Activated T-helper 1 cell treated with anti-CD3 and anti-CD28 coated beads, Interleukin-12 subunit alpha, Interleukin-12 subunit beta, Interleukin-2, Interleukin-4 antibody, amounts not matched to agents 30 ng/mL and 10 ng/mL and 1 ng/mL, durations not matched to agents 14 hours and 24 hours and 36 hours (primary cell): ENCODE measurements around the gene IKZF1. TPM values are rescaled to one million over a fixed set of nuclear protein-coding genes. Genes with fewer than 3 reads are reported as not detected.
A peak's percentile ranks its signal among the peaks of the same experiment; 100 is the strongest.

ENCODE experiments used
- DNase-seq: peaks from one replicate; pipeline ENCODE4 v3.0.0; 2021; ENCODE audit warnings: low spot score
- H3K27ac Mint-ChIP-seq: one replicate; pipeline ENCODE4 v1.8.0; 2021; ENCODE audit warnings: mild to moderate bottlenecking, mixed read lengths
- H3K27me3 Mint-ChIP-seq: one replicate; pipeline ENCODE4 v1.8.0; 2022; ENCODE audit warnings: mild to moderate bottlenecking, moderate library complexity, mixed read lengths; ENCODE audit not compliant: insufficient read depth
- H3K36me3 Mint-ChIP-seq: one replicate; pipeline ENCODE4 v1.8.0; 2021; ENCODE audit warnings: low read depth, mixed read lengths
- H3K4me1 Mint-ChIP-seq: one replicate; pipeline ENCODE4 v1.8.0; 2021; ENCODE audit warnings: low read depth, mixed read lengths
- H3K4me3 Mint-ChIP-seq: one replicate; pipeline ENCODE4 v1.8.0; 2021; ENCODE audit warnings: mild to moderate bottlenecking, moderate library complexity, mixed read lengths
- H3K9me3 Mint-ChIP-seq: one replicate; pipeline ENCODE4 v1.8.0; 2021; ENCODE audit warnings: mixed read lengths
- intact Hi-C: fragments of 100-400 bp; cut with micrococcal nuclease; formaldehyde crosslinking; loops from one replicate; pipeline ENCODE4 v1.15.1; 2024
- total RNA-seq: library from RNA; stranded (reverse); gene quantifications from 2 replicates; pipeline ENCODE4 v1.2.3, GENCODE V29; 2022

IKZF1 gene
- total RNA-seq, 1 donor from 2014 or later, result 324 TPM

- DNase-seq, result peak; percentile 53
- Mint-ChIP-seq H3K27me3 (no peaks in the 10 kb centered on the region), H3K9me3 (no peaks in the 10 kb centered on the region), H3K36me3 (peaks cover 75% of the 10 kb centered on the region), H3K27ac (peak overlapping the region; percentile 93), H3K4me1 (peaks cover 100% of the 10 kb centered on the region), H3K4me3 (peak overlapping the region; percentile 82)
- intact Hi-C loops, result loop anchor here (1.0 to 5.0 kb wide), 10 partner anchors 8 to 225 kb away; partner anchors contain the start of gene ZPBP
These were observed 12.7 kb downstream of the IKZF1 start for GRCh38 chr7:50317221-50317678.

- Mint-ChIP-seq H3K9me3 (no peaks in the 10 kb centered on the region), H3K27ac (peak overlapping the region; percentile 93), H3K27me3 (no peaks in the 10 kb centered on the region), H3K36me3 (peaks cover 76% of the 10 kb centered on the region), H3K4me3 (peak overlapping the region; percentile 82), H3K4me1 (peaks cover 100% of the 10 kb centered on the region)
- no peak for DNase-seq
- intact Hi-C loops, result loop anchor here (1.0 to 5.0 kb wide), 10 partner anchors 9 to 226 kb away; partner anchors contain the start of gene ZPBP
These were observed 13.5 kb downstream of the IKZF1 start for GRCh38 chr7:50317697-50318669.

- peak overlapping the region; percentile 78 for H3K4me3 Mint-ChIP-seq
- peaks cover 96% of the 10 kb centered on the region for H3K4me1 Mint-ChIP-seq
- intact Hi-C loops, result loop anchor here (1.0 to 2.0 kb wide), 3 partner anchors 9 to 15 kb away; no protein-coding TSS in a partner anchor
- H3K27ac Mint-ChIP-seq, result peak overlapping the region; percentile 79
- H3K36me3 Mint-ChIP-seq, result peaks cover 74% of the 10 kb centered on the region
- H3K9me3 Mint-ChIP-seq, result no peaks in the 10 kb centered on the region
- H3K27me3 Mint-ChIP-seq, result no peaks in the 10 kb centered on the region
- DNase-seq, result no peak
These were observed 17.1 kb downstream of the IKZF1 start for GRCh38 chr7:50321487-50322067.

- peak overlapping the region; percentile 71 for H3K27ac Mint-ChIP-seq
- no peaks in the 10 kb centered on the region for H3K9me3 Mint-ChIP-seq
- peak overlapping the region; percentile 12 for H3K4me3 Mint-ChIP-seq
- peaks cover 94% of the 10 kb centered on the region for H3K4me1 Mint-ChIP-seq
- no peaks in the 10 kb centered on the region for H3K27me3 Mint-ChIP-seq
- intact Hi-C loops, result no loop called here
- peaks cover 77% of the 10 kb centered on the region for H3K36me3 Mint-ChIP-seq
- DNase-seq, result no peak
These were observed 19.6 kb downstream of the IKZF1 start for GRCh38 chr7:50324113-50324512.

- Mint-ChIP-seq H3K27ac (peak overlapping the region; percentile 54), H3K27me3 (no peaks in the 10 kb centered on the region)
These were observed 22.9 kb downstream of the IKZF1 start for GRCh38 chr7:50327443-50327842.

GRCh38 chr7:50329775-50330174, 25.3 kb downstream of the IKZF1 start:
- Mint-ChIP-seq H3K4me1 (peaks cover 75% of the 10 kb centered on the region), H3K27me3 (no peaks in the 10 kb centered on the region), H3K4me3 (peak overlapping the region; percentile 73), H3K27ac (peak overlapping the region; percentile 81), H3K9me3 (no peaks in the 10 kb centered on the region), H3K36me3 (peaks cover 45% of the 10 kb centered on the region)
- intact Hi-C loops, result no loop called here
- no peak for DNase-seq

More at GRCh38 chr7:50327443-50327842, 22.9 kb downstream of the IKZF1 start:
- Mint-ChIP-seq H3K4me1 (peaks cover 94% of the 10 kb centered on the region), H3K9me3 (no peaks in the 10 kb centered on the region), H3K4me3 (no peak overlapping the region), H3K36me3 (peaks cover 64% of the 10 kb centered on the region)
- no peak for DNase-seq
- intact Hi-C loops, result no loop called here

- H3K36me3 Mint-ChIP-seq, result peaks cover 43% of the 10 kb centered on the region
- H3K9me3 Mint-ChIP-seq, result no peaks in the 10 kb centered on the region
- intact Hi-C loops, result no loop called here
- H3K27me3 Mint-ChIP-seq, result no peaks in the 10 kb centered on the region
- H3K4me3 Mint-ChIP-seq, result peak overlapping the region; percentile 73
- DNase-seq, result no peak
- peaks cover 72% of the 10 kb centered on the region for H3K4me1 Mint-ChIP-seq
- peak overlapping the region; percentile 81 for H3K27ac Mint-ChIP-seq
These were observed 25.7 kb downstream of the IKZF1 start for GRCh38 chr7:50330254-50330653.

- peak overlapping the region; percentile 73 for H3K4me3 Mint-ChIP-seq
- no peak for DNase-seq
- intact Hi-C loops, result loop anchor here (1.0 kb wide), 8 partner anchors 9 to 121 kb away; no protein-coding TSS in a partner anchor
- peaks cover 43% of the 10 kb centered on the region for H3K36me3 Mint-ChIP-seq
- peak overlapping the region; percentile 81 for H3K27ac Mint-ChIP-seq
- peaks cover 70% of the 10 kb centered on the region for H3K4me1 Mint-ChIP-seq
- no peaks in the 10 kb centered on the region for H3K27me3 Mint-ChIP-seq
- no peaks in the 10 kb centered on the region for H3K9me3 Mint-ChIP-seq
These were observed 26.2 kb downstream of the IKZF1 start for GRCh38 chr7:50330696-50331095.

- Mint-ChIP-seq H3K4me3 (peak overlapping the region; percentile 73), H3K4me1 (peaks cover 60% of the 10 kb centered on the region), H3K36me3 (peaks cover 38% of the 10 kb centered on the region), H3K27me3 (no peaks in the 10 kb centered on the region), H3K27ac (peak overlapping the region; percentile 81), H3K9me3 (no peaks in the 10 kb centered on the region)
- intact Hi-C loops, result loop anchor here (1.0 to 2.0 kb wide), 12 partner anchors 9 to 122 kb away; no protein-coding TSS in a partner anchor
- DNase-seq, result no peak
These were observed 27.2 kb downstream of the IKZF1 start for GRCh38 chr7:50331564-50332208.

- H3K4me3 Mint-ChIP-seq, result peak overlapping the region; percentile 73
- H3K36me3 Mint-ChIP-seq, result peaks cover 42% of the 10 kb centered on the region
- no peaks in the 10 kb centered on the region for H3K27me3 Mint-ChIP-seq
- no peak for DNase-seq
- H3K9me3 Mint-ChIP-seq, result no peaks in the 10 kb centered on the region
- peaks cover 52% of the 10 kb centered on the region for H3K4me1 Mint-ChIP-seq
- intact Hi-C loops, result loop anchor here (1.0 to 2.0 kb wide), 4 partner anchors 8 to 65 kb away; no protein-coding TSS in a partner anchor
- peak overlapping the region; percentile 81 for H3K27ac Mint-ChIP-seq
These were observed 28.0 kb downstream of the IKZF1 start for GRCh38 chr7:50332241-50333165.

GRCh38 chr7:50333221-50333651, 28.7 kb downstream of the IKZF1 start:
- H3K36me3 Mint-ChIP-seq, result peaks cover 36% of the 10 kb centered on the region
- H3K27me3 Mint-ChIP-seq, result no peaks in the 10 kb centered on the region
- peak overlapping the region; percentile 73 for H3K4me3 Mint-ChIP-seq
- intact Hi-C loops, result loop anchor here (2.0 kb wide), 1 partner anchor 14 kb away; no protein-coding TSS in a partner anchor
- H3K9me3 Mint-ChIP-seq, result no peaks in the 10 kb centered on the region
- no peak for DNase-seq
- peak overlapping the region; percentile 81 for H3K27ac Mint-ChIP-seq
- H3K4me1 Mint-ChIP-seq, result peaks cover 45% of the 10 kb centered on the region
